ENCODE measurements around the gene SDK1.
"Not testable (repeated sequence)": the region's sequence is repeated elsewhere in the genome, so short reads cannot be mapped to it uniquely, and the experiment has no call there.

Gene SDK1

GRCh38 chr7:4247106-4247876 lies 946.2 kb downstream of the SDK1 start:
- DNase-seq (ENCODE audit: low read depth) = no peak

- no peak for DNase-seq (ENCODE audit: low read depth)
Measured at GRCh38 chr7:4248295-4248694, 947.2 kb downstream of the SDK1 start.

DNA sequence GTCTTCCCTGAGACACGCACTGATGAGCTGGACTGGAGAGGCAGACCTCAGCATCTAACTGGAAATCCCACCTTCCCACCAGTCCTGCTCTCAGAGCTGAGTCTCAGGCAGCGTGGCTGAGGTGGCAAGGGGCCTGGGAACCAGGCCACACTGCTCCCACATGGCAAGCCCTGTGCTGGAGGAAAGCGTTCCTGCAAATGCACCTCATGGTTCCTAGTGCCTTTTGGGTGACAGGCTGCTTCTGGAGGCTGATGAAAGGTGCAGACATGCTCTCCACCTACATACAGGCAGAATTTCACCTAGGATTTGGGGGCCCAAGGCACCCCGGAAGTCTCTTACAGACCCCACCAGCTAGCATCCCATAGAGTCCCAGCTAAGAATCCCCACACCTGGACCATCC lies 948.2 kb downstream of the SDK1 start:
- no peak for DNase-seq (ENCODE audit: low read depth)

- DNase-seq (ENCODE audit: low read depth) = no peak
Measured at GRCh38 chr7:4255336-4255735, 954.3 kb downstream of the SDK1 start.

DNA sequence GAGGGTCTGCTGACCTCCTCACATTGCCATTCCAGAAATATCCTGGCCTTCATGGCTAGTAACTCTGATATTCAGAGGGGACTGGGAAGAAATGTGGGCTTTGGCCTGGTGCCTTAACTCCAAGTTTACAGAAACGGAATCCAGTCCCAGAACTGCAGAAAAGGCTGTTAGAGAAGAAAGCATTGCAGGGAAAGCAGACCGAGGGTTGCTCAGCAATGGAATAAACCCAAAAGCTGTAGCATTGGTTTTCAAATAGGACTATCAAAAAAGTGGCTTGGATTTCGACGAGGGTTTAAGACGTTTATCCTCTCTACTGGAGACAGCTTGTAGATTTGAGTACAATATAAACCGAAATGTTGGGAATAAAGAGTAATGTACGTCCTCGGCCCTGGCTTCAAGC lies 955.2 kb downstream of the SDK1 start:
- no peak for DNase-seq (ENCODE audit: low read depth)

DNA sequence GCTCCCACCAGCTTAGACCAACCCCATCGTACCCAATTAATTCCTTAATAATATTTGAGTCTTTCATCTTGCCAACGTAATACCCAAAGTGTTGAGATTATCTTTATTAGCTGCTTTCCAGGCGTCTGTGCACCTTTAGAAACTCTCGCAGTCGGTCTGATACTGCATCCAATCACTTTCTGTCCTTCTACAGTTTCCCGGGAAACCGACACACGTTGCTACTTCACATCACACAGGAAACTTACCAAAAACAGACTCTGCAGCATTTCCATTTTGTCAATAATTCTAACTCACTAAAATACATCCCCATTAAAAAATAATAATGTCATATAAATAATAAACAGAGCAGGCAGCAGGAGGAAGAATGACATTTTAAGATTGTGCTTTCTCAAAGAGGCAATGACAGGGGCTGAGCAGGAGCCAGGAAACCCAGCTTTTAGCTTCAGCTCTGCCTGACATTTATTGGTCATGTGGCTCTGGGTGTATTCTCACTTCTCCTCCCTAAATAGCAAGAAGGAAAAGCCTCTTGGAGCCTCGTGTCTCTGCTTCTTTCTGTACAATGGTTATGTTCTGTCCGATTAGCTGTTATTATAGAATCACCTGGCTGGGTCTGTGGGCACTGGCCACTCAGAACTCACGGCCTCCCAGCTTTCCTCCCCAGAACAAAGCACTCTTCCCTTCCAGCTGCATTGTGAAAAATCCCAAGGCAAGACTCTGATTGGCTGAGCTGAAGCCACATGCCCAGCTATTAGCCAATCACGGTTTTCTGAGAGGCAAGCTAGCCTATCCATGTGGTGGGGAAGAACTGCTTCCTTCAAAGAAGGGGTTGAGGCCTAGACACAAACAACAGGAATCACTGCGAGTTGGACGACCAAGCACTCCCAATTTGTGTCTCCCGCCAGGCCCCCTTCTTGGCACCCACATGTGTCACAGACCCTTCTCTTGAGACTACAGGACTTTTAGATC lies 956.4 kb downstream of the SDK1 start:
- no peak for DNase-seq (ENCODE audit: low read depth)

GRCh38 chr7:4260116-4260515 lies 959.1 kb downstream of the SDK1 start:
- DNase-seq (ENCODE audit: low read depth) = not testable (repeated sequence)

DNA sequence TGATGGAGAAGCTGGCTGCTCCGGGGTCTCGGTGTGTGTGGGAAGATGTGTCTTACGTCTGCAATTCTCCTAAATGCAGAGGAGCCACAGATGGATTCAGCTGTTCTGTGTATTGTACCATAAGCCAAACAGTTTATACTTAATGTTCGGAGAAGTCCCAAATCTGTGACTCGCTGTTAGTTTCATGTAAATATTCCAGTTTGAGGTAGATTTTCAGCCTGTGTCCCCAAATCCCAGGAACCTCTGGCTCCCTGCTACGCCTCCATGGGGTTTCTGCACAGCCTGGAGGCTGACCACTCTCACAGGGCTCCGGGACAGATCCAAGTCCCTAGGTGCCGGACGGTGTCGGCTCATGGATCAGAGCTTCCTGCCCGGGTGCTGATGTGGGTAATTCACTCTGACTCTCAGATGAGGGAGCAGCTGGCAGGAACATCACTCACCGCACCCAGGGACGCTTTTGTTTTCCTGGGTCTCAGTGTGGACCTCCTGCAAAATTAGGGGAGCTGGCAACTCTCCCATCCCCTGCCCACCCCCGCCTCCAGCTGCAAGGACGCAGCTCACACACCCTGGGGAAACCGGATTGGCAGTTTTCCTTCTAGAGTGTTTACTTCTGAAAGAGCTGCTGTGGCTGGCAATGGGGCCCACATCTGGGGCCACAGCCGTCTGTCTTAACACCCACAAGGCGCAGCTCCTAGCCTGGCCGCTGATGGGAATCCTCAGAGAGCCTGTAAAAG lies 960.0 kb downstream of the SDK1 start:
- no peak for DNase-seq (ENCODE audit: low read depth)

GRCh38 chr7:4261601-4261960 lies 960.5 kb downstream of the SDK1 start:
- no peak for DNase-seq (ENCODE audit: low read depth)

DNA sequence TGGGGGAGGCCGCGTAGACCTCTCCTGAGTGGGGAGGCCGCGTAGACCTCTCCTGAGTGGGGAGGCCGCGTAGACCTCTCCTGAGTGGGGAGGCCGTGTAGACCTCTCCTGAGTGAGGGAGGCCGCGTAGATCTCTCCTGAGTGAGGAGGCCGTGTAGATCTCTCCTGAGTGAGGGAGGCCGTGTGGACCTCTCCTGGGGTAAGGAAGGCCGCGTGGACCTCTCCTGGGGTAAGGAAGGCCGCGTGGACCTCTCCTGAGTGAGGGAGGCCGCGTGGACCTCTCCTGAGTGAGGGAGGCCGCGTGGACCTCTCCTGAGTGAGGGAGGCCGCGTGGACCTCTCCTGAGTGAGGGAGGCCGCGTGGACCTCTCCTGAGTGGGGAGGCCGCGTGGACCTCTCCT lies 963.2 kb downstream of the SDK1 start:
- not testable (repeated sequence) for DNase-seq (ENCODE audit: low read depth)

GRCh38 chr7:4265066-4265465 lies 964.0 kb downstream of the SDK1 start:
- no peak for DNase-seq (ENCODE audit: low read depth)

GRCh38 chr7:4265676-4266075 lies 964.6 kb downstream of the SDK1 start:
- DNase-seq (ENCODE audit: low read depth) = no peak

DNA sequence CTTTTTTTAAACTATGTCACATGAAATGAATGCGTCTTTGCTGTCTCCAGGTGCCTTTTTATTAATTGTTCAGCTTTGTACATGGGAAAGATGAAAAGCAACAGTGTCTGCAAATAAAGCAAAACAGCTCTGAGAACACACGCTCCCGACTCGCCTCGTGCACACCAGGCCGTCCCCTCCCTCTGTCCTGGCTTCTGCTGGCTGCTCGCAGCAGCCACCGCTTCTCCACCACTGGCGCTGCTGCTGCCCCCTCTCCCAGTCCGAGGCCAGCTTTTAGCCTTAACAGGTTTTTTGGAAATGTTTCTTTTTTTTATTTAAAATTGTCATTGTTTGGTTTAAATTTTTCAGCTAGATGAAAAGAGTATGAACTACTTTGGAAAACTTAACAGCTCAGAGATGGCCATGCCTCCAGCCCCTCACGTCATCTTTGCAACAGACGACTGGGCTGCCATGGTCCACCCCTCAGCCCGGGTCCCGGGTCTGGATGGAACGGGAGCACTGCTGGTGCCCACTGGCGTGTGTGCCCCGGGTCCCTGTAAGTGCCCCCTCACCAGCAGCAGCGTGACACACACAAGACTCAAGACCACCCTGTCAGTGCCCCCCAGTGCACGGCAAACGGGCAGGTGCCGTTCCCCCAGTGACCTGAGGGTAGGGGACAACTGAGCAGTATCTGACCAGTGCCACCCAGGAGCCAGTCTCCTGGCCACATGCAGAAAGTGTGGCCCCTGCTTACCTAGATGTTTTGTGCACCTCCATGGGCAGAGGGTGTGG lies 965.4 kb downstream of the SDK1 start:
- no peak for DNase-seq (ENCODE audit: low read depth)

DNA sequence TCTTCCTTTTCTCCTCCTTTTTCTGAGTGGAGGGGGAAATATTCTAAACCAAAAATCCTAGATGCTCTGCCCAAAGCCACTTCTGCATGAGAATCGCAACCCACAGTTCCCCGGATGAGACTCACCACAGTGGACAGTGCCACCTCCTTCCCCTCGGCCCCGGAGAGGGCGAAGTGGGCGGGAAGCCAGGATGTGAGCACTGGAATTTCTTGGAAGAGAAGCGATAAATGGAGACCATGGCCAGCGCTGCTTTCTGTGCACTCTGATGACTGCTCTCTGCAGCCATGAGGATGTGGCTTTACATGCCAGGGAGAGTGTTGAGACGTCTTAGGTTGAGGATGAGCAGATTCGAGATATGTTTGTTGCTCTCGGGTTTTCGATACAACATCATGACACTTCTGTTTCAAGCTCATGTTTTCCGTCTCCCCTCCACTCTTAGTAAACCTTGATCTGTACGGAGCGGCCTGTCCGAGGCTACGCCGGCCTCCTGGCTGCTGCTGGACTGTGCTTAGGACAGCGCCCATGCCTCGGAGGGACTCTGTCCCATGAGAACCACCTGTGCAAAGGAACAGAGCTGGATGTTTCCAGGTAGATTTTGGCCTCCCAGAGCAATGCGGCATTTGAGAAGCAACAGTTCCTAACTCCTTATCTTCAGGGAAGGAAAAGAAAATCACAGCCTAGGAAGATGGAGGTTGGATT lies 966.4 kb downstream of the SDK1 start:
- no peak for DNase-seq (ENCODE audit: low read depth)

GRCh38 chr7:4268040-4268965 lies 967.3 kb downstream of the SDK1 start:
- DNase-seq (ENCODE audit: low read depth) = no peak

GRCh38 chr7:4269086-4269485 lies 968.0 kb downstream of the SDK1 start:
- DNase-seq (ENCODE audit: low read depth) = no peak

DNA sequence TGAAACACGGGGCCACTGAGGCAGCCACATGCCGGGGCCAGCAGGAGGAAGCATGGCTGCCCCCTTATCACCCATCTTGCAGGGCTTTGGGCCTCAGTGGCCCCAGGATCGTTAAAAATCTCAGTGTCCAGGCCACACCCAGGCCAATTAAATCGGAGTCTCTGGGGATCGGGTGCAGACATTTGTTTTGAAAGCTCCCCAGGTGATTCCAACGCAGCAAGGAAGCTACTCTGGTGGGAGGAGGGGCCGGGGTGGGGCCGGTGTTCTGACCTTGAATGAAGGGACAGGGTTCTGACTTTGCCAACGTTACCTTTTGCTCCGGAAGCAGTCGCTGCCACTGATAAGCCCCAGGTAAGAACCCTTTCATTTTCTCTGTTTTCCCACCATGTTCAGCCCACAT lies 968.7 kb downstream of the SDK1 start:
- DNase-seq (ENCODE audit: low read depth) = no peak

GRCh38 chr7:4270268-4270667 lies 969.2 kb downstream of the SDK1 start:
- no peak for DNase-seq (ENCODE audit: low read depth)

DNA sequence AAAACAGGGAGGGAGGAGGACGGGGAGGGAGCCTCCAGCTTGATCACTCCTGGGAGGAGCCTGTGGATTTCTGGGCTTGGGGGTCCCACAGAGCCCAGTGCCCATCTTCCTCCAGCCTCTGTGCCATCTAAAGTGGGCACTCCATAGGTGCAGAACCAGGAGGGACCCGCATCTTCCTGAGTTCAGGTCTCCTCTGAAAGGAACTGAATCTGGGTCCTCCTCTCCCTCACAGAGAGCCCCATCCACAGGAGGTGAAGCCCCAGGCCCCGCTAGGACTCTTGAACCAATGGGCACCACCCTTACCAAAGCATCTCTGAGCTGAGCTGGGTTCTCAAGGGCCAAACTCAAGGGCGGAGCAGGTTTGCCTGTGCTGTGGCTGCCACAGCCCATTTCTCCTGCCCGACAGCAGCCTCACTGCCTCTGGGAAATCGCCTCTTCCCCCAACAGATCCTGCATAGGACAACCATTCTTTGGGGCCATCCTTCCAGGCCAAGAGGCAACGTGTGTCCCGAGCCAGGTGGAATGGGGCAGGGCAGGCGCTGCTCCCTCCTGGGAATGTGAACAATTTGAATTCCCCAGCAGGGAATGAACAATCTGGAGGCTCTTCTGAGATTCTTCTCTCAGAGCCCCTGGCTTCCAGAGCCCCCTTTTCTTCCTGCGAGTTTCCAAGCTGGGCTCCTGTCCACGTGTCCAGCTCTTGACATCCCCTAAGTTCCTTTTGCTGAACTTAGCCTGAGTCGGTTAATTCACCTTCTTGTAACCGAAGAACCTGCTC lies 970.1 kb downstream of the SDK1 start:
- DNase-seq (ENCODE audit: low read depth) = no peak

Data from activated T-cell treated with anti-CD3 and anti-CD28 coated beads for 48 hours (primary cell).